Caco-2 (cell line): ENCODE data around the gene ZNF331. TPM values are rescaled to one million over a fixed set of nuclear protein-coding genes. Genes with fewer than 3 reads are reported as not detected.
"Not testable (repeated sequence)": the region's sequence is repeated elsewhere in the genome, so short reads cannot be mapped to it uniquely, and the experiment has no call there.

Experiments used
- BruUV-seq: library from RNA; stranded (reverse); fragments of 400-500 nt; replicated peaks from 2 replicates; lab custom pipeline; 2021; lab: Mats Ljungman, UMichigan
- CTCF ChIA-PET: fragments of 300-600 bp; sonication (Branson Sonifier 250); formaldehyde crosslinking; loops from one replicate; lab custom pipeline; 2022; ENCODE audit warnings: antibody characterized with exemption; lab: Charles Lee
- POLR2A ChIA-PET: fragments of 300-600 bp; sonication (Branson Sonifier 250); formaldehyde crosslinking; loops from one replicate; lab custom pipeline; 2022; ENCODE audit warnings: antibody characterized with exemption; lab: Charles Lee
- DNase-seq, 2 experiments: peaks; one replicate each; pipeline versions ENCODE4 v3.0.0 to v3.0.0-alpha.2; 2020 to 2022
- H3K27me3 ChIP-seq: replicated peaks from 2 replicates; pipeline ENCODE4 v1.6.0; 2011; ENCODE audit warnings: low read length; ENCODE audit not compliant: control insufficient read depth, insufficient read depth
- H3K36me3 ChIP-seq: 2 replicates; pipeline ENCODE4 v1.5.1; 2011; ENCODE audit warnings: low read length; ENCODE audit not compliant: control insufficient read depth, insufficient read depth
- H3K4me1 ChIP-seq: fragments of 250-450 bp; sonication (Bioruptor Pico); 2 replicates; pipeline ENCODE4 v1.5.1; 2020; ENCODE audit warnings: mild to moderate bottlenecking
- H3K4me3 ChIP-seq: 2 replicates; pipeline ENCODE4 v1.5.1; 2011; ENCODE audit warnings: low read depth, mild to moderate bottlenecking, control low read depth, low read length
- H3K9me3 ChIP-seq: fragments of 250-450 bp; sonication (Bioruptor Pico); 2 replicates; pipeline ENCODE4 v1.5.1; 2020; ENCODE audit warnings: mild to moderate bottlenecking, moderate library complexity
- H3K27ac Mint-ChIP-seq: one replicate; pipeline ENCODE4 v1.8.0; 2022; ENCODE audit warnings: mixed read lengths; ENCODE audit not compliant: unreplicated experiment
- H3K27me3 Mint-ChIP-seq: one replicate; pipeline ENCODE4 v1.8.0; 2022; ENCODE audit warnings: mixed read lengths; ENCODE audit not compliant: insufficient read depth, unreplicated experiment
- H3K36me3 Mint-ChIP-seq: one replicate; pipeline ENCODE4 v1.8.0; 2022; ENCODE audit warnings: mild to moderate bottlenecking, mixed read lengths; ENCODE audit not compliant: insufficient read depth, unreplicated experiment
- H3K4me1 Mint-ChIP-seq: one replicate; pipeline ENCODE4 v1.8.0; 2022; ENCODE audit warnings: low read depth, mixed read lengths; ENCODE audit not compliant: unreplicated experiment
- H3K4me3 Mint-ChIP-seq: one replicate; pipeline ENCODE4 v1.8.0; 2022; ENCODE audit warnings: mild to moderate bottlenecking, moderate library complexity, mixed read lengths; ENCODE audit not compliant: unreplicated experiment
- H3K9me3 Mint-ChIP-seq: one replicate; pipeline ENCODE4 v1.8.0; 2022; ENCODE audit warnings: mixed read lengths; ENCODE audit not compliant: unreplicated experiment
- CTCF ChIP-seq, 2 experiments: fragments of 200-600 bp in 1 of 2; IDR thresholded peaks; 1 replicate in 1 of 2; 2 replicates in 1 of 2; pipeline versions ENCODE4 v1.5.1 to v1.8.0; 2011 to 2022; ENCODE audit warnings: antibody characterized with exemption in 1 of 2, control low read depth in 1 of 2, inconsistent platforms in 1 of 2, low read depth in 1 of 2, low read length in 1 of 2, mild to moderate bottlenecking in 1 of 2, moderate library complexity in 1 of 2; ENCODE audit not compliant: insufficient read depth in 1 of 2, severe bottlenecking in 1 of 2, unreplicated experiment in 1 of 2
- intact Hi-C: fragments of 100-400 bp; cut with micrococcal nuclease; formaldehyde crosslinking; loops from one replicate; pipeline ENCODE4 v1.10.0; 2022; ENCODE audit not compliant: unreplicated experiment
- total RNA-seq: library from RNA; stranded (reverse); gene quantifications from 2 replicates; pipeline ENCODE4 v1.2.3, GENCODE V29; 2022

Gene ZNF331
- total RNA-seq, 1 experiment from 2014 or later = 42.2 TPM

GRCh38 chr19:53511357-53511756 is 26.6 kb upstream of the ZNF331 start:
- Mint-ChIP-seq H3K36me3 (peaks cover 10% of the 10 kb centered on the region), H3K4me3 (no peak overlapping the region), H3K27me3 (no peaks in the 10 kb centered on the region), H3K27ac (no peak overlapping the region), H3K9me3 (peaks cover 6% of the 10 kb centered on the region), H3K4me1 (peaks cover 3% of the 10 kb centered on the region)
- intact Hi-C loops = loop anchor here (10.0 kb wide), 1 partner anchor 317 kb away; the partner anchor contains the start of gene ZNF665
- no TSS peak for BruUV-seq
- POLR2A ChIA-PET = no interaction called here
- DNase-seq = no peak
- Histone ChIP-seq H3K4me3 (no peak overlapping the region), H3K9me3 (no peaks in the 10 kb centered on the region), H3K4me1 (peaks cover 8% of the 10 kb centered on the region; the same call in 1 of the 2 replicates), H3K36me3 (no peaks in the 10 kb centered on the region), H3K27me3 (no peaks in the 10 kb centered on the region)
- TF ChIP-seq CTCF (IDR thresholded peaks at IDR 0.05; ENCODE audit: insufficient read depth in 1 of 2, low read depth in 1 of 2, low read length in 1 of 2, severe bottlenecking in 1 of 2, unreplicated experiment in 1 of 2) = no peak
- CTCF ChIA-PET = no interaction called here

- Mint-ChIP-seq H3K9me3 (no peaks in the 10 kb centered on the region), H3K4me3 (no peak overlapping the region), H3K4me1 (no peaks in the 10 kb centered on the region), H3K27ac (no peak overlapping the region), H3K27me3 (no peaks in the 10 kb centered on the region), H3K36me3 (peaks cover 5% of the 10 kb centered on the region)
- TF ChIP-seq CTCF (IDR thresholded peaks at IDR 0.05; ENCODE audit: insufficient read depth in 1 of 2, low read depth in 1 of 2, low read length in 1 of 2, severe bottlenecking in 1 of 2, unreplicated experiment in 1 of 2) = peak; percentile 63 to 64
- Histone ChIP-seq H3K4me3 (no peak overlapping the region), H3K9me3 (no peaks in the 10 kb centered on the region), H3K36me3 (no peaks in the 10 kb centered on the region), H3K4me1 (peaks cover 8% of the 10 kb centered on the region; the same call in 1 of the 2 replicates), H3K27me3 (no peaks in the 10 kb centered on the region)
- BruUV-seq = no TSS peak
- intact Hi-C loops = loop anchor here (10.0 kb wide), 1 partner anchor 317 kb away; the partner anchor contains the start of gene ZNF665
- ChIA-PET POLR2A (no interaction called here), CTCF (interaction anchor here (1.2 kb wide), 1 partner anchor 9 kb away, joined by 6 read pairs; no protein-coding TSS in a partner anchor)
- peak; percentile 60 to 61 for DNase-seq
These were observed 26.0 kb upstream of the ZNF331 start for GRCh38 chr19:53511933-53512374.

GRCh38 chr19:53515047-53515446 is 22.9 kb upstream of the ZNF331 start:
- intact Hi-C loops = loop anchor here (10.0 kb wide), 1 partner anchor 320 kb away; the partner anchor contains the start of gene ZNF665
- H3K27me3 Mint-ChIP-seq, H3K4me3 Mint-ChIP-seq, DNase-seq, POLR2A ChIA-PET, H3K9me3 ChIP-seq, H3K27me3 ChIP-seq, BruUV-seq, CTCF ChIA-PET, H3K4me1 ChIP-seq, H3K27ac Mint-ChIP-seq, H3K4me3 ChIP-seq, H3K36me3 ChIP-seq, H3K9me3 Mint-ChIP-seq, H3K4me1 Mint-ChIP-seq: not testable (repeated sequence)
- peaks cover 11% of the 10 kb centered on the region for H3K36me3 Mint-ChIP-seq
